PC-9 (cell line): Measurements from ENCODE around the gene CAST.

Experiments used
- EZH2 ChIP-seq: fragments of 200-600 bp; sonication (generic); IDR thresholded peaks from 2 replicates; pipeline ENCODE4 v1.8.0; 2017; ENCODE audit warnings: antibody characterized with exemption, low read depth
- TF ChIP-seq, protein P1 (sequence below): fragments of 200-600 bp; sonication (generic); conservative IDR thresholded peaks from 2 replicates; pipeline ENCODE4 v1.6.1; 2017; ENCODE audit warnings: mixed run types, antibody characterized with exemption, mild to moderate bottlenecking, moderate library complexity

DNA sequence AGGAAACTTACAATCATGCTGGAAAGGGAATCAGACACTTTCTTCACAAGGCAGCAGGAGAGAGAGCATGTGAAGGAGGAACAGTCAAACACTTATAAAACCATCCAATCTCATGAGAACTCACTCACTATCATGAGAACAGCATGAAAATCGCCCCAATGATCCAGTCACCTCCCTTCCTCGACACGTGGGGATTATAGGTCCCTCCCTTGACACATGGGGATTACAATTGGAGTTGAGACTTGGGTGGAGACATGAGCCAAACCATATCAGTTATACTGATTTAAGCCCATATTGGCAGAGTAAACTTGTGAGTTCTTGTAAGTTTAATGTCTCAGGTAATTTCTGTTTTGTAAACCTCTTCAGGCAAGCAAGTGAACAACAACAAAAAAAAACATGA, 74.8 kb downstream of the CAST start:
- TF ChIP-seq, protein P1, sequence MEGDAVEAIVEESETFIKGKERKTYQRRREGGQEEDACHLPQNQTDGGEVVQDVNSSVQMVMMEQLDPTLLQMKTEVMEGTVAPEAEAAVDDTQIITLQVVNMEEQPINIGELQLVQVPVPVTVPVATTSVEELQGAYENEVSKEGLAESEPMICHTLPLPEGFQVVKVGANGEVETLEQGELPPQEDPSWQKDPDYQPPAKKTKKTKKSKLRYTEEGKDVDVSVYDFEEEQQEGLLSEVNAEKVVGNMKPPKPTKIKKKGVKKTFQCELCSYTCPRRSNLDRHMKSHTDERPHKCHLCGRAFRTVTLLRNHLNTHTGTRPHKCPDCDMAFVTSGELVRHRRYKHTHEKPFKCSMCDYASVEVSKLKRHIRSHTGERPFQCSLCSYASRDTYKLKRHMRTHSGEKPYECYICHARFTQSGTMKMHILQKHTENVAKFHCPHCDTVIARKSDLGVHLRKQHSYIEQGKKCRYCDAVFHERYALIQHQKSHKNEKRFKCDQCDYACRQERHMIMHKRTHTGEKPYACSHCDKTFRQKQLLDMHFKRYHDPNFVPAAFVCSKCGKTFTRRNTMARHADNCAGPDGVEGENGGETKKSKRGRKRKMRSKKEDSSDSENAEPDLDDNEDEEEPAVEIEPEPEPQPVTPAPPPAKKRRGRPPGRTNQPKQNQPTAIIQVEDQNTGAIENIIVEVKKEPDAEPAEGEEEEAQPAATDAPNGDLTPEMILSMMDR = no peak
- no peak for TF ChIP-seq EZH2
